Measurements from ENCODE around the gene NFAM1. TPM values are rescaled to one million over a fixed set of nuclear protein-coding genes. Genes with fewer than 3 reads are reported as not detected.

The NFAM1 gene
- total RNA-seq, 6 donors from 2014 or later, result 8.7 to 36.7 (median 15.9) TPM

- Histone ChIP-seq H3K27me3 (no peaks in the 10 kb centered on the region), H3K4me1 (peaks cover 0 to 4% (median 2%) of the 10 kb centered on the region in 4 donors), H3K9me3 (no peaks in the 10 kb centered on the region), H3K36me3 (no peaks in the 10 kb centered on the region), H3K27ac (peak overlapping the region in 1 of 4 donors; percentile 16), H3K4me3 (no peak overlapping the region)
- 56 to 71% methylated on average over 18 of the region's 18 CpGs for WGBS, 2 donors
- ATAC-seq (ENCODE audit: low FRiP score in 2 of 2) (peak; percentile 15 to 41), DNase-seq (peak; percentile 36 to 81)
- TF ChIP-seq POLR2A (IDR thresholded peaks at IDR 0.05) (peak in 1 of 4 donors; percentile 30), CTCF (IDR thresholded peaks at IDR 0.05) (no peak), POLR2AphosphoS5 (IDR thresholded peaks at IDR 0.05) (no peak), EP300 (IDR thresholded peaks at IDR 0.05) (no peak)
Observed at GRCh38 chr22:42419243-42419881, 12.8 kb downstream of the NFAM1 start.

- ATAC-seq (ENCODE audit: low FRiP score in 2 of 2), result peak in 1 of 2 donors; percentile 51
- Histone ChIP-seq H3K27me3 (no peaks in the 10 kb centered on the region), H3K4me1 (peaks cover 0 to 4% (median 2%) of the 10 kb centered on the region in 4 donors), H3K4me3 (no peak overlapping the region), H3K27ac (peak overlapping the region in 1 of 4 donors; percentile 16), H3K36me3 (no peaks in the 10 kb centered on the region), H3K9me3 (no peaks in the 10 kb centered on the region)
- WGBS, 2 donors, result 68 to 74% methylated on average over 11 to 12 of the region's 12 CpGs
- peak in 1 of 2 donors; percentile 49 for DNase-seq
- TF ChIP-seq POLR2A (IDR thresholded peaks at IDR 0.05) (peak in 1 of 4 donors; percentile 27), EP300 (IDR thresholded peaks at IDR 0.05) (no peak)
Observed at GRCh38 chr22:42418811-42419242, 13.4 kb downstream of the NFAM1 start.

DNA sequence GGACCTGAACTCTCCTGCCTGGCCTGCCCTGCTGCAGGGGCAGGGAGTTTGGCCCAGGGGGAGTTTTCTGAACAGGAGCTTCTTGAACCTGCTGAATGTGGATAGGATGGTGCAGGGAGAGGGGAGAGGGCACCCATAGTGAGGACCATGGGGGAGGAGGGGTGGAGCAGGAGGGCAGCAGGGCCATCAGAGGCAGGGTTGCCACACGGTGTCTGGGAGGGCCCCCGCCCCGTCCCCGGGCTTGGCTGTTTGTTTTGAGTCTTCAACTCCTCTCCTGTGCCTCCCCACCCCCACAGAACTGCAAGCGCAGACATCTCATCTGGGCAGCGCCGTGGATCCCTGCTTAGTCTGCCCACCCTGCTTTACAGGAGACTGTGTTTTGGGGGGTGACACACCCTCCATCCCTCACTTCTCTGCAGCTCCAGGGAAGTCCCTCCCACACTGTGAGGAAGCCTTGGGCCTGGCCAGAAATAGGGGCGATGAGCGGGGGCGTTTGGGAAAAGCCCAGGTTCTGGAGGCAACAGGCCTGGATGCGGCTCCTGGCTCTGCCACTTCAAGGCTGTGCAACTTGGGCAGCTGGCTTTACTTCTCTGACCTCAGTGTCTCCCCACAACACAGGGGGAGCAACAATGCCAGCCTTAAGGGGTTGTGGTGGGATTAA, 14.4 kb downstream of the NFAM1 start:
- no peak overlapping the region for H3K4me3 ChIP-seq
- TF ChIP-seq CTCF (IDR thresholded peaks at IDR 0.05), result no peak
- no peak for TF ChIP-seq EP300 (IDR thresholded peaks at IDR 0.05)
- no peak for TF ChIP-seq POLR2AphosphoS5 (IDR thresholded peaks at IDR 0.05)
- no peak for TF ChIP-seq POLR2A (IDR thresholded peaks at IDR 0.05)
- no peak overlapping the region for H3K27ac ChIP-seq
- 66 to 81% methylated on average over 9 to 11 of the region's 11 CpGs for WGBS, 2 donors
- ATAC-seq (ENCODE audit: low FRiP score in 2 of 2) (no peak), DNase-seq (no peak)
- no peaks in the 10 kb centered on the region for H3K36me3 ChIP-seq
- no peaks in the 10 kb centered on the region for H3K9me3 ChIP-seq
- peaks cover 0 to 4% (median 2%) of the 10 kb centered on the region in 4 donors for H3K4me1 ChIP-seq
- no peaks in the 10 kb centered on the region for H3K27me3 ChIP-seq

DNA sequence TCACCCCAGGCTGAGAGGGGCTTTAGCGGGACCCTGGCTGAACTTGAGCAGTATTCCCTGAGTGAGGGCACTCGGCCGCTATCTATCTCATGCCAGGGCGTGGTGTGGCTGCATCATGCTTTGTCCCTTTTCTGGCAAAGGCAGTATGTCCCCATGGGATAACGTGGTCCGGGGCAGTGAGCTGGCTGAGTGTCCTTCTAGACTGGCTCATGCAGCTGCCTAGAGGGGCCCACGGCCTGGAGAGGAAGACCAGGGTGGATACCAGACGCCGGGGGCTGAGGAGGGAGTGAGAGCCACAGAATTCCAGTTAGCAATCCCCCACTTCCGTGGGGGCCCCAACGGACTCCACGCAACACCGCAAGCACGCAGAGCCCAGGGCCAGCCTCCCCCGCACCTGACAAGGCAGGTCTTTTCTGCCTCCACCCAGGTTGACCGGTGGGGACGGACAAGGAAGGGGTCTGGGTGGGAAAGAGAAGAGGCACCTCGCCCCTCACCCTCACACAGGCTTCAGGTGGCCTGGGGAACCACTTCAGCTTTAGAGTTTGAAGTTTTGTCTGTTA, 15.5 kb downstream of the NFAM1 start:
- WGBS, 2 donors, result 88 to 89% methylated on average over 13 to 17 of the region's 18 CpGs
- Histone ChIP-seq H3K4me3 (no peak overlapping the region), H3K9me3 (no peaks in the 10 kb centered on the region), H3K27me3 (no peaks in the 10 kb centered on the region), H3K4me1 (peaks cover 0 to 4% (median 2%) of the 10 kb centered on the region in 4 donors), H3K36me3 (no peaks in the 10 kb centered on the region), H3K27ac (no peak overlapping the region)
- DNase-seq (no peak), ATAC-seq (ENCODE audit: low FRiP score in 2 of 2) (no peak)
- no peak for TF ChIP-seq EP300 (IDR thresholded peaks at IDR 0.05)
- TF ChIP-seq POLR2A (IDR thresholded peaks at IDR 0.05), result no peak
- TF ChIP-seq CTCF (IDR thresholded peaks at IDR 0.05), result no peak
- TF ChIP-seq POLR2AphosphoS5 (IDR thresholded peaks at IDR 0.05), result no peak

DNA sequence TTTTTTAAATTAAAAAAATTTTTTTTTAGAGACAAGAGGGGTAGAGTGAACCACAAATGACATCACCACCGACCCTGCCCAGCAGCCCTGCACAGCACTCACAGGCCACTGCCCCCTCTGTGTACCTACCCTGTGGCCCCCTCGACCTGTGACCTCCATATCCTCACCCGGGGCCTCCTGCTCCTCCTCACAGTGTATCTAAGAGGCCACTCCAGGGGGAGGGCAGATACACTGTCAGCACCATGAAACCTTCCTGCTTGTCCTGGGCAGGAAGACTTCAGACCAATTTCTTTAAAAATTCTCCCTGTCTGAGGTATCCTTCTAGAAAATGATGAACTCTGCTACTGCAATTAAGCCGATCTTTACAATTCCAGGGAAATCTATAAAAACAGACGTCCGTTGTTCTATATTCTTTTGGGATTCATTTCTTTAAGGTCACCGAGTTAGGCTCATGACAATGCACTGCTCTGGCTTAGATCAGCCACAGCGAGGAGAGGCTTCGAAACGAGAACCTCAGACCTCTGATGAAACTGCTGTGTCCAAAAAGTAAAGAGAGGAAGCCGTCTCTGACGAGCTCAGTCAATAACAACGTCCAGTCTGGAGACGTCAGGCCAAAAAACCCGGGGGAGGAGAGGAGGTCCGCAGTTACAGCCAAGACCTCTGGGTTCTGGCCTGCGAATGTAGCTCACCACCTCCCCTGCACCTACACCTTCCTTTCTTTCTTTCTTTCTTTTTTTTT, 17.5 kb downstream of the NFAM1 start:
- peaks cover 0 to 4% (median 2%) of the 10 kb centered on the region in 4 donors for H3K4me1 ChIP-seq
- no peaks in the 10 kb centered on the region for H3K27me3 ChIP-seq
- ATAC-seq (ENCODE audit: low FRiP score in 2 of 2) (no peak), DNase-seq (no peak)
- peak in 1 of 4 donors; percentile 25 for TF ChIP-seq POLR2A (IDR thresholded peaks at IDR 0.05)
- no peak for TF ChIP-seq POLR2AphosphoS5 (IDR thresholded peaks at IDR 0.05)
- no peaks in the 10 kb centered on the region for H3K36me3 ChIP-seq
- H3K9me3 ChIP-seq, result no peaks in the 10 kb centered on the region
- H3K27ac ChIP-seq, result no peak overlapping the region
- H3K4me3 ChIP-seq, result no peak overlapping the region
- WGBS, 2 donors, result 70 to 73% methylated on average over 17 of the region's 17 CpGs
